Left lobe of liver (tissue), 2 donors: Measurements from ENCODE around the gene LRRC45. TPM values are rescaled to one million over a fixed set of nuclear protein-coding genes. Genes with fewer than 3 reads are reported as not detected.
A peak's percentile ranks its signal among the peaks of the same experiment; 100 is the strongest.

Experiments
- ATAC-seq: fragments of 200-7000 bp; cut with Tn5 transposase; one replicate; pipeline ENCODE4 v1.9.1; 2020; ENCODE audit warnings: mild to moderate bottlenecking, moderate library complexity
- DNase-seq: peaks from one replicate; pipeline ENCODE4 v3.0.0-alpha.2; 2020; ENCODE audit warnings: low spot score
- total RNA-seq: library from RNA; stranded (reverse); gene quantifications from one replicate; pipeline ENCODE4 v1.2.1, GENCODE V29; 2021
- donor health status: DM: no; HTN: no; CAD: no; lungs with moderate emphysema.
- donor health status: DM: no; HTN: yes; CAD: no.

LRRC45 gene
- total RNA-seq, 1 donor from 2014 or later = 19.4 TPM

GRCh38 chr17:82049106-82049505 is 26.0 kb downstream of the LRRC45 start:
- ATAC-seq (no peak), DNase-seq (no peak)

GRCh38 chr17:82049521-82049971 is 26.4 kb downstream of the LRRC45 start:
- no peak for ATAC-seq
- DNase-seq = no peak

- DNase-seq (no peak), ATAC-seq (no peak)
These were observed 27.2 kb downstream of the LRRC45 start for GRCh38 chr17:82050152-82050760.

- DNase-seq = no peak
- peak; percentile 6 for ATAC-seq
These were observed 27.9 kb downstream of the LRRC45 start for GRCh38 chr17:82050761-82051641.

- DNase-seq = peak; percentile 85
These were observed 28.9 kb downstream of the LRRC45 start, which contains the start of the genes GPS1 and RFNG for GRCh38 chr17:82051776-82052637. Gene GPS1, plus strand, starts transcription at chr17:82051898. Its CDS starts 34 bp downstream, at chr17:82051932. Gene RFNG, minus strand, starts transcription at chr17:82051811. Its CDS starts 45 bp downstream, at chr17:82051766.

GRCh38 chr17:82052638-82053059 is 29.5 kb downstream of the LRRC45 start:
- DNase-seq (no peak), ATAC-seq (no peak)

More at GRCh38 chr17:82051776-82052637, 28.9 kb downstream of the LRRC45 start, which contains the start of the genes GPS1 and RFNG:
- ATAC-seq = peak; percentile 63

GRCh38 chr17:82053130-82053529 is 30.0 kb downstream of the LRRC45 start:
- DNase-seq = no peak
- no peak for ATAC-seq

- ATAC-seq = no peak
- DNase-seq = no peak
These were observed 30.6 kb downstream of the LRRC45 start for GRCh38 chr17:82053556-82054263.

- no peak for ATAC-seq
- DNase-seq = no peak
These were observed 31.4 kb downstream of the LRRC45 start for GRCh38 chr17:82054351-82055022.

GRCh38 chr17:82055023-82055964 is 32.2 kb downstream of the LRRC45 start:
- no peak for DNase-seq

GRCh38 chr17:82055965-82056728 is 33.0 kb downstream of the LRRC45 start:
- DNase-seq = no peak
- ATAC-seq = no peak

More at GRCh38 chr17:82055023-82055964, 32.2 kb downstream of the LRRC45 start:
- no peak for ATAC-seq

- peak; percentile 3 for ATAC-seq
- DNase-seq = no peak
These were observed 33.9 kb downstream of the LRRC45 start for GRCh38 chr17:82056729-82057621.

GRCh38 chr17:82058230-82058854 is 35.2 kb downstream of the LRRC45 start:
- DNase-seq (no peak), ATAC-seq (peak; percentile 9)

GRCh38 chr17:82058855-82059249 is 35.7 kb downstream of the LRRC45 start:
- ATAC-seq (no peak), DNase-seq (no peak)

- ATAC-seq = no peak
These were observed 36.3 kb downstream of the LRRC45 start for GRCh38 chr17:82059272-82060000.

GRCh38 chr17:82060001-82060380 is 36.9 kb downstream of the LRRC45 start:
- ATAC-seq (no peak), DNase-seq (no peak)

More at GRCh38 chr17:82059272-82060000, 36.3 kb downstream of the LRRC45 start:
- no peak for DNase-seq
